Left cardiac atrium (tissue), 4 donors: ENCODE results near the gene KLRC4. TPM values are rescaled to one million over a fixed set of nuclear protein-coding genes. Genes with fewer than 3 reads are reported as not detected.
"Not testable (repeated sequence)": the region's sequence is repeated elsewhere in the genome, so short reads cannot be mapped to it uniquely, and the experiment has no call there.

ENCODE experiments used
- ATAC-seq, 2 donors: fragments of 200-7000 bp; cut with Tn5 transposase; one replicate each; pipeline ENCODE4 v1.9.1; 2020; ENCODE audit warnings: mild to moderate bottlenecking in 2 of 2, moderate library complexity in 2 of 2
- DNase-seq: peaks from one replicate; pipeline ENCODE4 v3.0.0-alpha.2; 2020
- intact Hi-C, 2 donors: fragments of 100-400 bp; cut with DNase I; formaldehyde crosslinking; loops; one replicate each; pipeline versions ENCODE4 v1.14.1 to v1.15.1; 2022 to 2023
- long read RNA-seq: library from polyadenylated mRNA; unstranded; transcript quantifications from one replicate; pipeline ENCODE4 v2.0.0, GENCODE V29; 2021
- total RNA-seq, 2 donors: library from RNA; stranded (reverse); fragmentation: NEBNext Ultra II Directional; extraction: Animal tissue kit (Norgen Biotek cat#: 25700); gene quantifications; one replicate each; pipeline ENCODE4 v1.2.1, GENCODE V29; 2021
- donor health status: DM: no; HTN: yes; CAD: no.
- donor health status: DM: no; HTN: yes; CAD: no; lungs with severe emphysema.
- donor health status: DM: yes; HTN: yes; CAD: no.
- donor health status: Dilated cardiomyopathy.

KLRC4 gene, protein sequence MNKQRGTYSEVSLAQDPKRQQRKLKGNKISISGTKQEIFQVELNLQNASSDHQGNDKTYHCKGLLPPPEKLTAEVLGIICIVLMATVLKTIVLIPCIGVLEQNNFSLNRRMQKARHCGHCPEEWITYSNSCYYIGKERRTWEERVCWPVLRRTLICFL
- under 1 TPM in 1 of 2 donors, not detected in 1; 0.77 TPM for total RNA-seq
- long read RNA-seq: 0 reads

DNA sequence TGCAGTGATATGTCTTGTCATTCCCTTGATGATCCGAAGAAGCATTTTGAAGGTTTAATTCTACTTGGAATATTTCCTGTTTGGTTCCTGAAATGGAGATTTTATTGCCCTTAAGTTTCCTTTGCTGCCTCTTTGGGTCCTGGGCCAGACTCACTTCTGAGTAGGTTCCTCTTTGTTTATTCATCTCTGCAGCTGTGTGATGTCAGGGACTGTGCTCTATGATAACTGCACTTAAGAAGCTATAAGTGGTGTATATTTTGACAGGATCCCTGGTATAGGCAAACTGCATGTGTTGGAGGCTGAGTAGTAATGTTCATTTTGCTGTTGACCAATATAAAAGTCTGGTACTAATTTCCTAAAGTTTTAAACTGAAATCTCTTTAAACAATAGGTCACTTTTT is at the start of gene KLRC4:
Gene KLRC4 (minus strand): TSS at position 366 of the 400 bp plus-strand sequence. CDS start 182 bp downstream, at position 184.
- peak in 1 of 2 donors; percentile 44 for ATAC-seq
- intact Hi-C loops: no loop called here
- DNase-seq: no peak

DNA sequence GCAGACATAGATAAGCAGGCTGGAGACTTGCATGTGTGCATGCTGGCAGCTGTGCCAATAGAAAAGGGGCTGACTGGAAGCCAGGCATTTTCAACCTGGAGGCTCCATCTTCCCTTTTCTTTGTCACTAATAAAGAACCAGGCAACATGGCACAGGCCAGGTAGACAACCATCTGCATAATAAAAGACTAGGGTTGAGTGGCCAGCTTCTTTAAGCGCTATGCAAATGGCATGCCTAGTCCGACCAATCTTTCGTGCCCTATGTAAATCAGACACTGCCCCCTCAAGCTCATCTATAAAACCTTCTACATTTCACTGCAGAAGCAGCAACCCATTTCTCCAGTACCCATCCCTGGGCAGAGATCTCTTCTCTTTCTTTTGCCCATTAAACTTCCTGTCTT is 48.2 kb upstream of the KLRC4 start:
- intact Hi-C loops: no loop called here
- ATAC-seq: no peak

DNA sequence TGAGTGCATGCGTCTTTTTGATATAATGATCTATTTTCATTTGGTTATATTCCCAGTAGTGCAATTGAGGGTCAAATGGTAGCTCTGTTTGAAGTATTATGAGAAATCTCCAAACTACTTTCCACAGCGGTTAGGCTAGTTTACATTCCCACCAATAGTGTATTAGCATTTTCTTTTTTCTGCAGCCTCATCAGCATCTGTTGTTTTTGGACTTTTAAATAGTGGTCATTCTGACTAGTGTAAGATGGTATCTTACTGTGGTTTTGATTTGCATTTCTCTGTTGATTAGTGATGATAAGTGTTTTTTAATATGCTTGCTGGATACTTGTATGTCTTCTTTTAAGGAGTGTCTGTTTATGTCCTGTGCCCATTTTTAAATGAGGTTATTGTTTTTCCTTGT is 47.3 kb upstream of the KLRC4 start:
- DNase-seq (no peak), ATAC-seq (no peak)
- intact Hi-C loops: no loop called here

More for the DNA sequence above, 48.2 kb upstream of the KLRC4 start:
- DNase-seq: no peak

DNA sequence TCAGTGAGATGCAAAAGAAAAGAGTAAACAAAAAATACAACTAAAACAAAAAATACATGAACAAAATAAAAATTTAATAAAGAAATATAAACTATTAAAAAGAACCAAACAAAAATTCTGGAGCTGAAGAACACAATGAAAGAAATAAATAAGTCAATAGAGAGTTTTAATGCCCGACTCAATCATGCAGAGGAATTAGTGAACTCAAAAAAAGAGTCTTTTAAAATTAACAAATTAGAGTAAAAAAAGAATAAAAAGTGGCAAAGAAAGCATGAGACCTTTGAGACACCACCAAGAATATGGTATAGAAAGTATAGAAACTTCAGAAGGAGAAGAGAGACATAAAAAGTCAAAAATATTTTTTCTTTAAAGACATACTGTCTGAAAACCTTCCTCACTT is 46.2 kb upstream of the KLRC4 start:
- ATAC-seq (no peak), DNase-seq (no peak)
- intact Hi-C loops: no loop called here

DNA sequence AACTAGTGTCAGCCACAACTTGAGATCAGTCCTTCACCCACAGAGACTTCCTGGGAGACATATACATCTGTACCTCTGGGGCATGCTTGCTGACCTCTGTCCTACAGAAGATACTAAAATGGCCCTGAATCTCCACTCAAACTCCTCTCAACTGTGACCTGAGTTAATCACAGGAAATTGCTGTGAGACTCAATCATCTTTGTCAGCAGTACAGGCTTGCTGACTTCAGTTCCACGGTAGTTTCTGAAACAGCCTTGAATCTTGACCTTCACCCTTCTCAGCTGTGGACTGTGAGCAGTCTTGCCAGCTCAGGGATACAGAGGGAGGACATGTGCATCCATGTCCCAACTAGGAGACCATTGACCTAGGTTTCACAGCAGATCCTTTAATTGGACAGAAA is 45.0 kb upstream of the KLRC4 start:
- intact Hi-C loops: no loop called here
- ATAC-seq (no peak), DNase-seq (no peak)

DNA sequence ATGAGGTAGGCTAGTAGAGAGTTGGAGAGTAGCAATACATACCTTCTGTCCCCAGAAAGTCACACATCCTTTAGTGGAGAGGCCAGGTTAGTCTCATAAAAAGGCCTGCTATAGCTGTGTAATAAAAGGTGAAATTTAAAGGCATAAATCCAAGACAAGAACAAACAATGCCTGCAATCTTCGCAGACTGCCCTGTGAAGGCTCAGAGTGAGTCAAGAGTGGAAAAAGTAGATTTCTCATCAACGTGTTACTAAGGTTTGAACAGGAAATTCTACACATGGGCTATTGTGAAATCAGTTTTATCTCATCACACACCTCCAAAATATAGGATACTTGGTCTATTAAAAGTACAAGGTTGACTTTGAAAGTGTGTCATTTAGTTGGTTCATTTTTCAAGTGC is 43.6 kb upstream of the KLRC4 start, which contains the start of gene KLRC1:
Gene KLRC1 (minus strand): TSS at position 222 of the 400 bp plus-strand sequence. CDS start 2,221 bp downstream, outside the sequence.
- ATAC-seq (no peak), DNase-seq (no peak)
- intact Hi-C loops: no loop called here

DNA sequence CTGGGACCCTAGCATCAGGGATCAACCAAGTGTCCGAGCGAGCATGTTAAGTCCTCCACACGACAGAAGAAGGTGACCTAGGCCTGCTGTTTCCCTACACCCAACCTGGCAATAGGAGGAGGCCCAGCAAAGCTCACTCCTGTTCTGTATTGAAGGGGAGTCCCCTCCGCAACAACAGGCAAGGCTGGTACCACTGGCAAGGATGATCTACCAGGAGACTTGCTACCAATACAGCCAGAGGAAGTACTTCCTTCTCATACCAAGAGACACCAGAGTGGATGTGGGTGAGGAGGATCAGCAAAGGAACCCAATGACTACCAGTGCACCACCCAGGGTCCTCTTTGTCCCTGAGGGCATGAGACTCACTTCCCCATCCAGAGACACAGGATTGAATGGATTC is 38.7 kb upstream of the KLRC4 start:
- intact Hi-C loops: no loop called here
- DNase-seq (no peak), ATAC-seq (no peak)

DNA sequence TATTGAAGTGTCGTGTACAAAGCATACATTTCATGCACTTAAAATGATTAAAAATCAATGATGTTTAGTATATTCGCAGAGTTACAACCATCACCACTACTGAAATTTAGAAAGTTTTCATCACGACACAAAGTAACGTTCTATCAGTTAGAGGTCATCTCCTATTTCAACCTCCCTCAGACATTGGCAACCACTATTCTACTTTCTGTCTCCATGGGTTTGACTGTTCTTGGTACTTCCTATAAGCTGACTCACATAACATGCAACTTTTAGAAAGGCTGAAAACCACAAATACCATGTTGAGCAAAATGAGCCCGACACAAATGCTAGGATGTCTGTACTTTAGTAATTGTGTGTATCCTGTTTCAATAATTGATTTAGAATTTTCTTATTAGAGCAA is 36.5 kb upstream of the KLRC4 start:
- ATAC-seq, DNase-seq, intact Hi-C loops: not testable (repeated sequence)

DNA sequence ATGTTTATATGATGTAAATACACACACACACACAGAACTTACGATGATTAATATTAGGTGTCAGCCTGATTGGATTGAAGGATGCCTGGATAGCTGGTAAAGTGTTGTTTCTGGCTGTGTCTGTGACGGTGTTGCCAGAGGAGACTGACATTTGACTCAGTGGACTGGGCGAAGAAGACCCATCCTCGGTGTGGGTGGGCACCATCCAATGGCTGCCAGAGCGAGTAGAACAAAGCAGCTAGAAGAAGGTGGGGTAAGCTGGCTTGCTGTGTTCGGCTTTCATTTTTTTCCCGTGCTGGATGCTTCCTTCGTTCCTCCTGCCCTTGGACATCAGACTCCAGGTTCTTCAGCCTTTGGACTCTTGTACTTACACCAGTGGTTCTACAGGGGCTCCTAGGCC is 31.6 kb upstream of the KLRC4 start:
- DNase-seq, ATAC-seq, intact Hi-C loops: not testable (repeated sequence)

DNA sequence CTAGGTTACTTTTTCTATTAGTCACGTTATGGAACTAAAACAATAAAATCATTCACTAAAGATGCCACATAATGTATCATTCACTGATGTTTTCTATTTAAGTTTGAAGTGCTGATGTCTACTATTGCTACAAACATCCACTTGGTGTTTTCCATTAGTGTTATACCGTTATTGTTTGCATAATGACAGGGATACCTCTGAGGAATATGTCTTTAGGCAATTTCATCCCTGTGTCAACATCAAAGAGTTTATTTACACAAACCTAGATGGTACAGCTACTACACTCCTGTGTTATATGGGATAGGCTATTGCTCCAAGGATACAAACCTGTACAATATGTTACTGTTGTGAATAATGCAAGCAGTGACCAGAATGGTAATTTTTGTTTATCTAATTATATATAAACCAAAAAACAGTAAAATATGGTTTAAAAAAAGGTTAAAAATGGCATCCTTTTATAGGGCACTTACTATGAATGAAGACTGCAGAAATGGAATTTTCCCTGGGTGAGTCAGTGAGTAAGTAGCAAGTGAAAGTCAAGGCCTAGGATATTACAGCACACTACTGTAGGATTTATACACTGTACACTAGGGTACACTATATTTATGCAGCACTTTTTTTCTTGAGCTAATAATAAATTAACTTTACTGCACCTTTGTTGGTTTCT is 30.2 kb upstream of the KLRC4 start:
- intact Hi-C loops, ATAC-seq, DNase-seq: not testable (repeated sequence)

DNA sequence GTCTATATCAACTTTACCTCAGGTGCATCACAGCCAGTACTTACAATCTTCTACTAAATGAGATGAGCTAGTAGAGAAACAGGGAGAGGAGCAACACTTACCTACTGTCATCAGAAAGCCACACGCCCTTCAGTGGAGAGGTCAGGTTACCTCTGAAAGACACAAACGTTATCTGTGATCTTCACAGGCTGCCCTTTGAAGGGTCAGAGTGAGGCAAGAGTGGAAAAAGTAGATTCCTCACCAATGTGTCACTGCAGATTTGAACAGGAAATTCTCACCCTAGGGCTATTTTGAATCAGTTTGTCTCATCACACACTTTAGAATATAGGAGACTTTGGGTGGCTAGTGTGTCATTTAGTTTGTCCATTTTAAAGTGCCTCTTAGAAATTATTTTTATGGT is 28.0 kb upstream of the KLRC4 start:
- ATAC-seq, intact Hi-C loops, DNase-seq: not testable (repeated sequence)

DNA sequence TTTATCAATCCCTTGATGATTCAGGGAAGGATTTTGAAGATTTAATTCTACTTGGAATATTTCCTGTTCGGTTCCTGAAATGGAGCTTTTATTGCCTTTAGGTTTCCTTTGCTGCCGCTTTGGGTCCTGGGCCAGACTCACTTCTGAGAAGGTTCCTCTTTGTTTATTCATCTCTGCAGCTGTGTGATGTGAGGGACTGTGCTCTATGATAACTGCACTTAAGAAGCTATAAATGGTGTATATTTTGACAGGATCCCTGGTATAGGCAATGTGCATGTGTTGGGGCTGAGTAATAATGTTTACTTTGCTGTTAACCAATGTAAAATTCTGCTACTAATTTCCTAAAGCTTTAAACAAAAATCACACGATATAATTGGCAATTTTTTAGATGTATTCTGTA is 26.3 kb upstream of the KLRC4 start, which contains the start of gene KLRC2:
Gene KLRC2 (minus strand): TSS at position 195 of the 400 bp plus-strand sequence. CDS start 24 bp downstream, at position 171.
- intact Hi-C loops, ATAC-seq, DNase-seq: not testable (repeated sequence)

DNA sequence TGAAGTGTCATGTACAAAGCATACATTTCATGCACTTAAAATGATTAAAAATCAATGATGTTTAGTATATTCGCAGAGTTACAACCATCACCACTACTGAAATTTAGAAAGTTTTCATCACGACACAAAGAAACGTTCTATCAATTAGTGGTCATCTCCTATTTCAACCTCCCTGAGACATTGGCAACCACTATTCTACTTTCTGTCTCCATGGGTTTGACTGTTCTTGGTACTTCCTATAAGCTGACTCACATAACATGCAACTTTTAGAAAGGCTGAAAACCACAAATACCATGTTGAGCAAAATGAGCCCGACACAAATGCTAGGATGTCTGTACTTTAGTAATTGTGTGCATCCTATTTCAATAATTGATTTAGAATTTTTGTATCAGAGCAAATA is 21.1 kb upstream of the KLRC4 start:
- intact Hi-C loops, ATAC-seq, DNase-seq: not testable (repeated sequence)

DNA sequence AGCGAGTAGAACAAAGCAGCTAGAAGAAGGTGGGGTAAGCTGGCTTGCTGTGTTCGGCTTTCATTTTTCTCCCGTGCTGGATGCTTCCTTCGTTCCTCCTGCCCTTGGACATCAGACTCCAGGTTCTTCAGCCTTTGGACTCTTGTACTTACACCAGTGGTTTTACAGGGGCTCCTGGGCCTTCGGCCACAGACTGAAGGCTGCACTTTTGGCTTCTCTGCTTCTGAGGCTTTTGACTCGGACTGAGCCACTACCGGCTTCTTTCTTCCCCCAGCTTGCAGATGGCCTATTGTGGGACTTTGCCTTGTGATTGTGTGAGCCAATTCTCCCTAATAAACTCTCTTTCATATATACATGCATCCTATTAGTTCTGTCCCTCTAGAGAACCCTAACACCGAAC is 16.4 kb upstream of the KLRC4 start:
- intact Hi-C loops, DNase-seq, ATAC-seq: not testable (repeated sequence)

DNA sequence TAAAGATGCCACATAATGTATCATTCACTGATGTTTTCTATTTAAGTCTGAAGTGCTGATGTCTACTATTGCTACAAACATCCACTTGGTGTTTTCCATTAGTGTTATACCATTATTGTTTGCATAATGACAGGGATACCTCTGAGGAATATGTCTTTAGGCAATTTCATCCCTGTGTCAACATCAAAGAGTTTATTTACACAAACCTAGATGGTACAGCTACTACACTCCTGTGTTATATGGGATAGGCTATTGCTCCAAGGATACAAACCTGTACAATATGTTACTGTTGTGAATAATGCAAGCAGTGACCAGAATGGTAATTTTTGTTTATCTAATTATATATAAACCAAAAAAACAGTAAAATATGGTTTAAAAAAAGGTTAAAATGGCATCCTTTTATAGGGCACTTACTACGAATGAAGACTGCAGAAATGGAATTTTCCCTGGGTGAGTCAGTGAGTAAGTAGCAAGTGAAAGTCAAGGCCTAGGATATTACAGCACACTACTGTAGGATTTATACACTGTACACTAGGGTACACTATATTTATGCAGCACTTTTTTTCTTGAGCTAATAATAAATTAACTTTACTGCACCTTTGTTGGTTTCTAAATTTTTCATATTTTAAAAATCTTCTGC is 14.8 kb upstream of the KLRC4 start:
- DNase-seq, intact Hi-C loops, ATAC-seq: not testable (repeated sequence)

DNA sequence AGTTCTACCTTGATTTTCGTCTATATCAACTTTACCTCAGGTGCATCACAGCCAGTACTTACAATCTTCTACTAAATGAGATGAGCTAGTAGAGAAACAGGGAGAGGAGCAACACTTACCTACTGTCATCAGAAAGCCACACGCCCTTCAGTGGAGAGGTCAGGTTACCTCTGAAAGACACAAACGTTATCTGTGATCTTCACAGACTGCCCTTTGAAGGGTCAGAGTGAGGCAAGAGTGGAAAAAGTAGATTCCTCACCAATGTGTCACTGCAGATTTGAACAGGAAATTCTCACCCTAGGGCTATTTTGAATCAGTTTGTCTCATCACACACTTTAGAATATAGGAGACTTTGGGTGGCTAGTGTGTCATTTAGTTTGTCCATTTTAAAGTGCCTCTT is 12.6 kb upstream of the KLRC4 start:
- intact Hi-C loops, DNase-seq, ATAC-seq: not testable (repeated sequence)

DNA sequence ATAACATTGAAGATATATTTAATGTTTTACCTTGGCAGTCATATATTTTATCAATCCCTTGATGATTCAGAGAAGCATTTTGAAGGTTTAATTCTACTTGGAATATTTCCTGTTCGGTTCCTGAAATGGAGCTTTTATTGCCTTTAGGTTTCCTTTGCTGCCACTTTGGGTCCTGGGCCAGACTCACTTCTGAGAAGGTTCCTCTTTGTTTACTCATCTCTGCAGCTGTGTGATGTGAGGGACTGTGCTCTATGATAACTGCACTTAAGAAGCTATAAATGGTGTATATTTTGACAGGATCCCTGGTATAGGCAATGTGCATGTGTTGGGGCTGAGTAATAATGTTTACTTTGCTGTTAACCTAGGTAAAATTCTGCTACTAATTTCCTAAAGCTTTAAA is 10.8 kb upstream of the KLRC4 start, which contains the start of gene KLRC3:
Gene KLRC3 (minus strand): TSS at position 262 of the 400 bp plus-strand sequence. CDS start 45 bp downstream, at position 217.
- ATAC-seq, intact Hi-C loops: not testable (repeated sequence)

DNA sequence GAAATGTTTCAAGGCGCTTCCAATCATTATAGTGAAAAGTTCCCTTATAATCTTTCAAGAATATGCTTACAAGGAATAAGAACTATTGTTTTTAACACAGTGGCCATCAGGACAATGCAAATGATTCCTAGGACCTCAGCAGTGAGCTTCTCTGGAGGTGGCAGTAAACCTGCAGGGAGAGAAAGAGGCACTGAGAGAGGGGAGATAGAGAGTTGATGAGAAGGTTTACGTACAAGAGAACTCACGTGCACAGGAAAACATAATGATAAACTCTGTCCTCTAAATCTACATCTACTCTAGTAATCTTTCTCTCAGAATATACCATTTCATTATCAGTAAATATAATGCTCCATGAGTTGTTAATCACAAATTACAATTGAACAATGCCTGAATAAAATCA is 715 bp downstream of the KLRC4 start:
- DNase-seq (no peak), ATAC-seq (no peak)
- intact Hi-C loops: no loop called here

More for the DNA sequence above, 10.8 kb upstream of the KLRC4 start, which contains the start of gene KLRC3:
- not testable (repeated sequence) for DNase-seq

DNA sequence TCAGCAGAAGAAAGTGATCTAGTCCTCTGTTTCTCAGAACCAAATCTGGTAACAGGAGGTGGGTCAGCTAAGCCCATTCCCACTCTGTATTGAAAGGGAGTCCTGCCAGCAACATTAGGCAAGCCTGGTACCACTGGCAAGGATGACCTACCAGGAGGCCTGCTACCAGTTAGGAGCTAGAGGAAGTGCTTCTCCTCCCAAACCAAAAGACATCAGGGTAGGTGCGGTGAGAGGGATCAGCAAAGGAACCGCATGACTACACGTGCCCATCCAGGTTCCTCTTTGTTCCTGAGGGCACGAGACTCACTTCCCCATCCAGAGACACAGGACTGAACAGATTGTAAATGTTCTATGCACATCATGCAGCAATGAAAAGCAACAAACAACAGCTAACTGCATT is 2.8 kb downstream of the KLRC4 start:
- intact Hi-C loops: no loop called here
- peak in 1 of 2 donors; percentile 71 for ATAC-seq
- no peak for DNase-seq

DNA sequence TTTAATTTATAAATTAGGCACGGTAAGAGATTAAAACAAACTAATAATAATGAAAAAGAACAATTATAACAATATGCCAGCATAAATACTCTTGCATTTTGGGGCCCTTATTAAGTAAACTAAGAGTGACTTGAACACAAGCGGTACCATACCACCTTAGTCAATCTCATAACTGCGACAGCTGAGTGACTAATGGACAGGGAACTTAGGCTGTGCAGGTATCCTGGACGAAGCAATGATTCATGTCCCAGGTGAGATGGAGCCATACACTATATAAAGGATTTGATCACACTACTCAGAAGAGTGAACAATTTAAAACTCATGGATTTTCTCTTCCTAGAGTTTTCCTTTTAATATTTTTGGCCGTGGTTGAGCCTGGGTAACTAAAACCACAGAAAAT is 4.3 kb downstream of the KLRC4 start:
- no peak for DNase-seq
- intact Hi-C loops: no loop called here
- no peak for ATAC-seq
